Measurements from ENCODE around the gene PCYT1B. TPM values are rescaled to one million over a fixed set of nuclear protein-coding genes. Genes with fewer than 3 reads are reported as not detected.

The PCYT1B gene
- total and polyA plus RNA-seq, 8 donors: 0.85 to 8.6 (median 6.5) TPM

- Histone ChIP-seq H3K36me3 (peaks cover 0 to 14% of the 10 kb centered on the region in 2 donors), H3K9me3 (no peaks in the 10 kb centered on the region), H3K4me1 (no peaks in the 10 kb centered on the region), H3K27ac (no peak overlapping the region), H3K4me3 (no peak overlapping the region), H3K27me3 (no peaks in the 10 kb centered on the region)
- ATAC-seq: no peak
- intact Hi-C loops (cut with DNase I): no loop called here
- DNase-seq: no peak
- TF ChIP-seq, protein P1, sequence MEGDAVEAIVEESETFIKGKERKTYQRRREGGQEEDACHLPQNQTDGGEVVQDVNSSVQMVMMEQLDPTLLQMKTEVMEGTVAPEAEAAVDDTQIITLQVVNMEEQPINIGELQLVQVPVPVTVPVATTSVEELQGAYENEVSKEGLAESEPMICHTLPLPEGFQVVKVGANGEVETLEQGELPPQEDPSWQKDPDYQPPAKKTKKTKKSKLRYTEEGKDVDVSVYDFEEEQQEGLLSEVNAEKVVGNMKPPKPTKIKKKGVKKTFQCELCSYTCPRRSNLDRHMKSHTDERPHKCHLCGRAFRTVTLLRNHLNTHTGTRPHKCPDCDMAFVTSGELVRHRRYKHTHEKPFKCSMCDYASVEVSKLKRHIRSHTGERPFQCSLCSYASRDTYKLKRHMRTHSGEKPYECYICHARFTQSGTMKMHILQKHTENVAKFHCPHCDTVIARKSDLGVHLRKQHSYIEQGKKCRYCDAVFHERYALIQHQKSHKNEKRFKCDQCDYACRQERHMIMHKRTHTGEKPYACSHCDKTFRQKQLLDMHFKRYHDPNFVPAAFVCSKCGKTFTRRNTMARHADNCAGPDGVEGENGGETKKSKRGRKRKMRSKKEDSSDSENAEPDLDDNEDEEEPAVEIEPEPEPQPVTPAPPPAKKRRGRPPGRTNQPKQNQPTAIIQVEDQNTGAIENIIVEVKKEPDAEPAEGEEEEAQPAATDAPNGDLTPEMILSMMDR (IDR thresholded peaks at IDR 0.05): no peak
These were observed 121.7 kb downstream of the PCYT1B start for GRCh38 chrX:24525455-24525854.

DNA sequence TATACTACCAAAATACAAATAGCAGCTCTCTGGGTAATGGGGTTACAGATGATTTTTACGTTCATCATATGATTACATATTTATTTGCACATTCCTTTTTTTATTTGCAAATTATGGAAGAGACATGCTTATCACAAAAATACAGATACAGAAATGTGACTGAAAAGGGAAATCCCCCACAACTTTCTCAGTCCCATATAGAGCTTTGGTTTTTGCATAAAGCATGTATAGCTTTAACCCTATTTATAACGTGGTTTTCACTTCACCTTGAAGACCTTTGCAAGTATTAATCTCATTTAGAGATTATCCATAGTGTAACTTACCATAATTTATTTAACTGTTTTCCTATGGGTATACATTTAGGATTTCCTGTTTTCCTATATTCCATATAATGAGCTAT, 126.7 kb downstream of the PCYT1B start:
- H3K27me3 ChIP-seq: no peaks in the 10 kb centered on the region
- no peak overlapping the region for H3K4me3 ChIP-seq
- no peak for ATAC-seq
- no peaks in the 10 kb centered on the region for H3K4me1 ChIP-seq
- peaks cover 0 to 6% of the 10 kb centered on the region in 2 donors for H3K36me3 ChIP-seq
- intact Hi-C loops (cut with DNase I): no loop called here
- H3K9me3 ChIP-seq: no peaks in the 10 kb centered on the region
- H3K27ac ChIP-seq: no peak overlapping the region
- TF ChIP-seq, protein P1 (IDR thresholded peaks at IDR 0.05): no peak
- DNase-seq: no peak

DNA sequence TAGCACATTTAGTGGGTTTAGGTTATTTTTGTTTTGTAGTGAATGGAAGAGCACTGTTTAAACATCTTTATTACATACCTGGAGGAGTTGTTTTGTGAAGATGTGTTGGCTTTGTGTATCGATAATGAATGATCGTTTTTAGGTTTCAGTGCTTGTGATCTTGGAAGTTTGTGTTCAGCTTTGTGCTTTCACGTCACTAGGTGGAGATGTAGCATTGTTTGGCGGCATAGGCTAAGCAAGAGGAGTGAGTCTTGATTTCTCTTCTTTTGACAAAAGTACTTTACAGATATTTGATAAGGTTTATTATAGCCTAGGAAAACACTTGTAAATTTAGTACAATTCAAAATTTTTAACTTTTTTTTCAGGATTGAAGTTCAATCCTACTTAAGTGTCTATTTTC, 131.7 kb downstream of the PCYT1B start:
- TF ChIP-seq, protein P1 (IDR thresholded peaks at IDR 0.05): peak in 1 of 2 donors; percentile 13
- no peaks in the 10 kb centered on the region for H3K4me1 ChIP-seq
- peaks cover 0 to 6% of the 10 kb centered on the region in 2 donors for H3K36me3 ChIP-seq
- H3K9me3 ChIP-seq: no peaks in the 10 kb centered on the region
- ATAC-seq (no peak), DNase-seq (peak in 1 of 4 donors; percentile 43)
- no peak overlapping the region for H3K4me3 ChIP-seq
- H3K27ac ChIP-seq: no peak overlapping the region
- H3K27me3 ChIP-seq: no peaks in the 10 kb centered on the region
- intact Hi-C loops (cut with DNase I): no loop called here

DNA sequence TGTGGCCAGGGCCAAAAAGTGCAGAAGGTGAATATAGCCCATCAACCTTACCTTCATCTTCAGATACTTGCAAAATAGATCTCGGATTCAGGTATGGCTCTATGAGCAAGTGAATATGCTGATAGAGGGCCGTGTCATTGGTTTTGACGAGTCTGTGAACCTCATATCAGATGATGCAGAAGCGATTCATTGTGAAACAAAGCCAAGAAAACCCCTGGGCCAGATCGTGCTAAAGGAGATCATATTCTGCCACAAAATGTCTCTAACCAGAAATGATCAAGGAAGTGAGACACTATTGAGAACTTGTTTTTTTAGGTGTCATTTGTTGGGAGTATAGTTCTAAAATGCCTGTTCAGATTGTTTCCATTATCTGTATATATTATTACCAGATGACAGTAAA, 133.7 kb downstream of the PCYT1B start:
- no peaks in the 10 kb centered on the region for H3K27me3 ChIP-seq
- intact Hi-C loops (cut with DNase I): no loop called here
- H3K36me3 ChIP-seq: no peaks in the 10 kb centered on the region
- no peak overlapping the region for H3K27ac ChIP-seq
- TF ChIP-seq, protein P1 (IDR thresholded peaks at IDR 0.05): no peak
- DNase-seq (no peak), ATAC-seq (no peak)
- no peaks in the 10 kb centered on the region for H3K4me1 ChIP-seq
- no peaks in the 10 kb centered on the region for H3K9me3 ChIP-seq
- no peak overlapping the region for H3K4me3 ChIP-seq

DNA sequence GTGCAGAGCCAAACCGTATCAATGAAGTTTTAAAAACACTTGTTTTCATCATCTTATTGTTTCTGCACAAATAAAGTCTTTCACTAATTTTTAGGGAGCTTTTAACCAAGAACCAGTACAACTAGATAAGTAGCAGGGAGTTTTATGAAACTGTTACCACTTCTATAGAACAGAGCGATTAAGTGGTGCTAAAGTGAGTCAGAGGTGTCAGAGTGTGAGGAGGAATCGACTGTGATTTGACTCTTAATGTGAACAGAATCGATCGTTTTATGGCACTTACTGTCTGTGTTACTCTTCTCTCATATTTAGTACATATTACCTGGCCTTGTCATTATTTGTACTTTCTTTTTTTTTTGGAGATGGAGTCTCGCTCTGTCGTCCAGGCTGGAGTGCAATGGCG, 138.8 kb downstream of the PCYT1B start:
- DNase-seq (no peak), ATAC-seq (no peak)
- intact Hi-C loops (cut with DNase I): loop anchor here in 1 of 2 donors (10.0 kb wide), 1 partner anchor 114 kb away; no protein-coding TSS in a partner anchor
- H3K27me3 ChIP-seq: peaks cover 0 to 3% of the 10 kb centered on the region in 2 donors
- H3K27ac ChIP-seq: no peak overlapping the region
- TF ChIP-seq, protein P1 (IDR thresholded peaks at IDR 0.05): no peak
- no peak overlapping the region for H3K4me3 ChIP-seq
- H3K36me3 ChIP-seq: peaks cover 0 to 3% of the 10 kb centered on the region in 2 donors
- no peaks in the 10 kb centered on the region for H3K9me3 ChIP-seq
- no peaks in the 10 kb centered on the region for H3K4me1 ChIP-seq

Other genes starting within 250 kb of the PCYT1B start
- gene PDK3, start 182.1 kb downstream of the PCYT1B start, total RNA-seq: 10 to 100 TPM; 18.1 to 21.2 TPM
- gene PDK3, start 182.1 kb downstream of the PCYT1B start, polyA plus RNA-seq (ENCODE audit: insufficient read length in 6 of 6): 1 to 10 TPM; 5.0 to 9.2 (median 7.0) TPM
- 10 to 100 TPM; 11.0 to 14.8 TPM for gene POLA1, start 46.6 kb upstream of the PCYT1B start, total RNA-seq
- gene POLA1, start 46.6 kb upstream of the PCYT1B start, polyA plus RNA-seq (ENCODE audit: insufficient read length in 6 of 6): 10 to 100 TPM; 14.8 to 19.6 (median 16.8) TPM

All from left lung (tissue), 10 donors.